ENCODE results near the gene CREB3L1.

Gene CREB3L1

DNA sequence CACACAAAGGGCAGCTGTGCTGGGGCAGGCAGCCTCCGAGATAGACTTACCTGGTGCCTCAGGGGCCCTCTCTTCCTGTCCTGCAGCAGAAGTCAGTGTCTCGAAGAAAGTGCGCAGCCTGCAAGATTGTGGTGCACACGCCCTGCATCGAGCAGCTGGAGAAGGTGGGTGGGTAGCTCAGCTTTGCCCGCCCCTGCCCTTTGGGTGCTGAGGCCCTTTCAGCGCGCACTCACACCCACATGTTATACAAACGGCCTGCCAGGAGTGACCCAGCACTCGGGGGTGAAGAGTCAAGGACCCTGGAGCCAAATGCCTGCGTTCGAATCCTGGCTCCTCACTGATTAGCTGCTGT, 90.4 kb downstream of the CREB3L1 start:
- no peak for DNase-seq

DNA sequence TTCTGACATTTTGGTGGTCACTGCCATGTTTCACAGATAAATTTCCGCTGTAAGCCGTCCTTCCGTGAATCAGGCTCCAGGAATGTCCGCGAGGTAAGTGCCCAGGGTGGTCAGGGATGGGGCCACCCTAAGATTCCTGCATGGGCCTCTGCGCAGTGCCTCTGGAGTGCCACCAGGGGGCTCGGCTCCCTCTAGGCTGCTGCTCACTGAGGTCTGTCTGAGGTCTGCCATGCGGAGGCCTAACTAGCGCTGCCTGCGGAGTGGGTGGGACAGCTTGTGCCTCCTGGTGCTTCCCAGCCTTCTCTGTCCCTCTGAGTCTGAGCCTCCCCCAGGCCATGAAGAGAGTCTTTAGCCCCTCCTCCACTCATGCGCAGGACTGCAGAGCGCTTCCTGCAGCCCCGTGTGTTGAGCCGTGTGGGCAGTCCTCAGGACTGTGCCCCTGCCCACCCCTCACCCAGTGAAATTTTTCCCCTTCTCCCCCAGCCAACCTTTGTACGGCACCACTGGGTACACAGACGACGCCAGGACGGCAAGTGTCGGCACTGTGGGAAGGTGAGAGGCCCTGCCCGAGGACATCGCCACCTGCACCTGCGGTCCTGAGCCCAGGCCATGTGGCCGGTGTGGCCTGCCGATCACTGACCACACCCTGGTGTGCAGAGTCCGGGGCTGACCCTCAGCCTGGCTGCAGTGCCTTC, 92.1 kb downstream of the CREB3L1 start:
- DNase-seq = no peak

DNA sequence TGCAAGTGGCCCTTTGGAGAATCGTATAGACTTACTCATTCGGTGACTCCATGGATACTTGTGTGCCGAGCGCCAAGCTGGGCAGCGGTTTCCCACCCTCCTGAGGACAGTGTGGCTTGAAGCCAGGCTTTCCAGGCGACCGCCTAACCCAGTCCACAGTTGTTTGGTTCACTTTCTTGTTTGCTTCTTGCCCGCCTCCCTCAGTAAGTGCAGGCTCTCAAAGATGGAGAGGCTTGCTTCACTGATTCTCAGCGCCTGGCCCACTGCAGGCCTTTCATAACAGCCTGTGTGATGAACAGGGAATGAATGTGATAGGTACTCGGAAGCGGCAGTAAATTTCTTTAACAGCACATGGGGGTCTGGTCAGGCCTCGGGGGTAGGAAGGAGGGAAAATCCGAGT, 92.8 kb downstream of the CREB3L1 start:
- no peak for DNase-seq

Data from SIG-M5 (cell line).